ENCODE measurements around the gene RPP25L. TPM values are rescaled to one million over a fixed set of nuclear protein-coding genes. Genes with fewer than 3 reads are reported as not detected.

Gene RPP25L
- total and polyA plus RNA-seq, 2 of the 4 experiments (the other 2 are of a cell fraction): 20.4 to 26.3 TPM

GRCh38 chr9:34563262-34563661 lies 48.6 kb downstream of the RPP25L start:
- ChIA-PET CTCF (interaction anchor here (0.8 kb wide), 1 partner anchor 11 kb away, joined by 3 read pairs; no protein-coding TSS in a partner anchor), POLR2A (ENCODE audit: unreplicated experiment) (no interaction called here)
- Histone ChIP-seq H2BK120ac (ENCODE audit: low read depth, low read length) (no peak overlapping the region), H3K9ac (ENCODE audit: low read depth, low read length) (no peak overlapping the region), H2BK20ac (ENCODE audit: low read depth, low read length) (no peak overlapping the region), H3K4me3 (ENCODE audit: insufficient read depth, low read depth, low read length) (no peak overlapping the region), H3K36me3 (ENCODE audit: control insufficient read depth, insufficient read depth, low read length) (no peaks in the 10 kb centered on the region), H3K79me1 (ENCODE audit: low read depth in 1 of 2, low read length in 2 of 2) (no peaks in the 10 kb centered on the region), H2BK5ac (ENCODE audit: low read depth, low read length, poor library complexity, severe bottlenecking) (no peak overlapping the region), H4K91ac (ENCODE audit: insufficient read depth, low read depth, low read length) (no peak overlapping the region), H4K8ac (ENCODE audit: low read depth in 2 of 2, low read length in 2 of 2) (no peak overlapping the region), H3K9me3 (ENCODE audit: control insufficient read depth, insufficient read depth, low read length) (peaks cover 3% of the 10 kb centered on the region; the same call in 1 of the 2 replicates), H3K56ac (ENCODE audit: extremely low read depth, insufficient read depth, low read length) (no peak overlapping the region), H3K27ac (ENCODE audit: insufficient read depth, low read length) (no peak overlapping the region), H3K23ac (ENCODE audit: low read depth, low read length) (no peak overlapping the region), H3K9me1 (ENCODE audit: insufficient read depth, low read length) (no peaks in the 10 kb centered on the region), H4K5ac (ENCODE audit: low read depth, low read length) (no peak overlapping the region), H2AFZ (replicated peaks; ENCODE audit: low read length, poor library complexity) (no peak overlapping the region), H3K18ac (ENCODE audit: low read depth, low read length) (no peak overlapping the region), H4K20me1 (ENCODE audit: insufficient read depth, low read length) (no peaks in the 10 kb centered on the region), H3K27me3 (ENCODE audit: control insufficient read depth, insufficient read depth, low read length) (peaks cover 65% of the 10 kb centered on the region), H2AK5ac (ENCODE audit: low read depth, low read length) (no peak overlapping the region), H3K4me2 (ENCODE audit: low read depth, low read length) (no peak overlapping the region), H3K4ac (ENCODE audit: low read depth, low read length) (no peak overlapping the region), H2AK9ac (replicated peaks; ENCODE audit: low read depth, low read length, poor library complexity) (no peak overlapping the region), H3K4me1 (ENCODE audit: control insufficient read depth, insufficient read depth, low read length) (peaks cover 9% of the 10 kb centered on the region; the same call in 1 of the 2 replicates), H2BK15ac (ENCODE audit: low read depth, low read length) (no peak overlapping the region), H3K14ac (replicated peaks; ENCODE audit: low read depth, low read length) (no peak overlapping the region)
- DNase-seq (no peak), ATAC-seq (ENCODE audit: low read depth) (no peak)
- TF ChIP-seq MAFK (IDR thresholded peaks at IDR 0.05; ENCODE audit: low read depth, low read length) (no peak), POLR2A (IDR thresholded peaks at IDR 0.05; ENCODE audit: low read depth, low read length) (no peak), CEBPB (IDR thresholded peaks at IDR 0.05; ENCODE audit: low read depth, low read length) (no peak), RAD21 (IDR thresholded peaks at IDR 0.05; ENCODE audit: low read length) (no peak), CTCF (conservative IDR thresholded peaks at IDR 0.05; ENCODE audit: low read depth, low read length) (no peak)
- no TSS peak for BruUV-seq (replicated peaks)
- in situ Hi-C loops (cut with MboI; ENCODE audit: low sequenced_read_pairs): no loop called here
- WGBS, 2 experiments (ENCODE audit: extremely low coverage in 2 of 2, insufficient read length in 1 of 2): 70% methylated on average over 4 of the region's 5 CpGs; no CpG with 5 or more reads in 1 of the 2 experiments
- intact Hi-C loops (cut with micrococcal nuclease): no loop called here
- dilution Hi-C loops (cut with HindIII; ENCODE audit: low sequenced_read_pairs, unreplicated experiment): no loop called here

All from IMR-90 (cell line).